Measurements from ENCODE around the gene IGIP.
A peak's percentile ranks its signal among the peaks of the same experiment; 100 is the strongest.

IGIP gene

DNA sequence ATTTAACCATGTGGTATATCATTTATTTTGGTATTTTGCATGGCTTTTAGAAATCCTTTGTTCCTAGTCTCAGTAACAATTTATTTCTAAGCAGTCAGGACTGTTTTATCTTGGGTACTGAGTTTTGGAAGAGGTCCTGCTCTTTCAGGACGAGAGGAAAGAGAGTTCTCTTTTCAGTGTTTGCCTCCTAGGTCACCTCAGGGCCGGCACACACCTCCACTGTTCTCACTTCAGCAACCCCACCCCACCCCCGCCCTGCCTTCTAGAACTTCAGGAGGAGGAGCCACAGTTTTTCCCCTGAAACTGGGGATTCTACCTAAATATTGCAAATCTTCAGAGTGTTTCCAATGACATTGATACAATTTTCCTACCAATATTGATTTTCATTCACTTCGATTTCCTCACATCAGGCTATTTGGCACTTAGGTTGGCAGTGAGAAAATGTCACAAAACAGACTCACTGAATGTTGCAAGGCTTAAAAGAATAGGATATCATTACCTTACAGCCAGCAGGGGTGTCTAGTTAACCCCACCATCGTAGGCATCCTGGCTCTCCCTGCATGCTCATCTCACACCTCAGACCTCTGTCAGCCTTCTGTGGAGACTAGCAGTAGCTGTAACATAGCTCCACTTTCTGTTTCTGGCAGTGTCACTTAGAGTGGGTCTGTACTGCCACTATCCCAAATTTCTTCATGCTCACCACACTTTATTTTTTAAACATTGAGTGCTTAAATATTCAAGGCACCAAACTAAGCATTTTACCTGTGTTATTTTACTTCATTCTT lies 5.4 kb downstream of the IGIP start:
- Histone ChIP-seq H3K36me3 (ENCODE audit: low read depth) (no peaks in the 10 kb centered on the region), H3K27me3 (ENCODE audit: insufficient read depth, poor library complexity, severe bottlenecking) (no peaks in the 10 kb centered on the region), H3K27ac (ENCODE audit: poor library complexity, severe bottlenecking) (peak overlapping the region; percentile 80), H3K4me3 (ENCODE audit: severe bottlenecking) (no peak overlapping the region), H3K9me3 (ENCODE audit: severe bottlenecking) (no peaks in the 10 kb centered on the region), H3K4me1 (ENCODE audit: insufficient read depth, poor library complexity, severe bottlenecking) (peaks cover 20% of the 10 kb centered on the region)
- DNase-seq (ENCODE audit: low spot score) (peak; percentile 9), ATAC-seq (ENCODE audit: low read depth) (no peak)
- TF ChIP-seq, protein P1, sequence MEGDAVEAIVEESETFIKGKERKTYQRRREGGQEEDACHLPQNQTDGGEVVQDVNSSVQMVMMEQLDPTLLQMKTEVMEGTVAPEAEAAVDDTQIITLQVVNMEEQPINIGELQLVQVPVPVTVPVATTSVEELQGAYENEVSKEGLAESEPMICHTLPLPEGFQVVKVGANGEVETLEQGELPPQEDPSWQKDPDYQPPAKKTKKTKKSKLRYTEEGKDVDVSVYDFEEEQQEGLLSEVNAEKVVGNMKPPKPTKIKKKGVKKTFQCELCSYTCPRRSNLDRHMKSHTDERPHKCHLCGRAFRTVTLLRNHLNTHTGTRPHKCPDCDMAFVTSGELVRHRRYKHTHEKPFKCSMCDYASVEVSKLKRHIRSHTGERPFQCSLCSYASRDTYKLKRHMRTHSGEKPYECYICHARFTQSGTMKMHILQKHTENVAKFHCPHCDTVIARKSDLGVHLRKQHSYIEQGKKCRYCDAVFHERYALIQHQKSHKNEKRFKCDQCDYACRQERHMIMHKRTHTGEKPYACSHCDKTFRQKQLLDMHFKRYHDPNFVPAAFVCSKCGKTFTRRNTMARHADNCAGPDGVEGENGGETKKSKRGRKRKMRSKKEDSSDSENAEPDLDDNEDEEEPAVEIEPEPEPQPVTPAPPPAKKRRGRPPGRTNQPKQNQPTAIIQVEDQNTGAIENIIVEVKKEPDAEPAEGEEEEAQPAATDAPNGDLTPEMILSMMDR (IDR thresholded peaks at IDR 0.05; ENCODE audit: poor library complexity, severe bottlenecking), result no peak

DNA sequence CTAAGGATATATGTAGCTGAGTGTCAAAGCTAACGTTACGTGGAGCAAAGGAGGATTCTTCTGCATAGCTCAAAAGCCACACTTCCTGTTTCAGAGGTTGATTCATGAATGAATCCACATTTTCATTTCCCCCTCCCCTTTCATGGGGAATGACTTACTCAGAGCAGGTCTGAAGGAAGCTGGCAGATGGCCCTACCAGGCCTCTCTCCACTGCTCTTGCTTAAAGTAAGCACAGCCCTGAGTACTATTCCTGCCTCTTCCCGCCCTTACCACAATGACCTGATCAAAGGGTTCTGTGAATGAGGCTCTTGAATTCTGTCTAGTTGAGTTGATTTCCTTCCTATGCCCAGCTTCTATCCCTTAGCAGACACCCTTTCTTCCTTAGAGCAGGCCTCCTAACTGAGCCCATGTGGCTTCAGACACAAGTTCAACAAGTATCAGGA lies 6.3 kb downstream of the IGIP start:
- peak overlapping the region; percentile 80 for H3K27ac ChIP-seq (ENCODE audit: poor library complexity, severe bottlenecking)
- H3K4me1 ChIP-seq (ENCODE audit: insufficient read depth, poor library complexity, severe bottlenecking), result peaks cover 20% of the 10 kb centered on the region
- TF ChIP-seq, protein P1 (IDR thresholded peaks at IDR 0.05; ENCODE audit: poor library complexity, severe bottlenecking), result no peak
- DNase-seq (ENCODE audit: low spot score) (peak; percentile 84), ATAC-seq (ENCODE audit: low read depth) (peak; percentile 98)
- no peaks in the 10 kb centered on the region for H3K9me3 ChIP-seq (ENCODE audit: severe bottlenecking)
- H3K27me3 ChIP-seq (ENCODE audit: insufficient read depth, poor library complexity, severe bottlenecking), result no peaks in the 10 kb centered on the region
- no peak overlapping the region for H3K4me3 ChIP-seq (ENCODE audit: severe bottlenecking)
- no peaks in the 10 kb centered on the region for H3K36me3 ChIP-seq (ENCODE audit: low read depth)

DNA sequence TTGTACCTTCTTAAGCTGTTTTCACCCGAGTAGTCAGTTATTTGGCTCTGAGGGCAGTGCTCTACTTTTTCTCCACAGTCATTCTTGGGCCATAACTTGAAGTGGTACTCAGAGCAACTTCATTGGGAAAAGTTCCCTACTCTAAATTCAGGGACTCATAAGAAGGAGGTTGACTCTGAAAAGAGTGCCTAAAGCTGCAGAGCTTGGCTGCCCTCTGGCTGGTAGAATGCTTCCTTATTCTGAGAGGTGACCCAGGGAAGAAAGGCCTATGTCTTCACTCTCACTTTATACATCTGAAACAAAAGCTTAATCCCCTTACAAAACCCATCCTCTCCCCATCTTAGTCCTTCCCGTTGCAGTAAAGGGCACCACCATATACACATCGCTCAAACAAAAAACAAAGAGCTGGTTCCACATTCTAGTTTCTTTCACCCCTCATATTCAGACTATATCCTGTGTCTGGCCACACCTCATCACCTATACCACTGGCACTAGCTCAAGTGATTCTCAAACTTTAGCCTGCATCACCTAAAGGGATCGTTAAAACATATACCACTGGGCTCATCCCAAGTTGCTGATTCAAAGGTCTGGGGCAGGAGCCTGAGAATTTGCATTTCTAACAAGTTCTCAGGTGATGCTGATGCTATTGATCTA lies 7.9 kb downstream of the IGIP start:
- H3K9me3 ChIP-seq (ENCODE audit: severe bottlenecking), result no peaks in the 10 kb centered on the region
- H3K27ac ChIP-seq (ENCODE audit: poor library complexity, severe bottlenecking), result no peak overlapping the region
- TF ChIP-seq, protein P1 (IDR thresholded peaks at IDR 0.05; ENCODE audit: poor library complexity, severe bottlenecking), result no peak
- ATAC-seq (ENCODE audit: low read depth), result no peak
- H3K4me1 ChIP-seq (ENCODE audit: insufficient read depth, poor library complexity, severe bottlenecking), result peaks cover 20% of the 10 kb centered on the region
- no peak for DNase-seq (ENCODE audit: low spot score)
- no peaks in the 10 kb centered on the region for H3K27me3 ChIP-seq (ENCODE audit: insufficient read depth, poor library complexity, severe bottlenecking)
- no peaks in the 10 kb centered on the region for H3K36me3 ChIP-seq (ENCODE audit: low read depth)
- no peak overlapping the region for H3K4me3 ChIP-seq (ENCODE audit: severe bottlenecking)

DNA sequence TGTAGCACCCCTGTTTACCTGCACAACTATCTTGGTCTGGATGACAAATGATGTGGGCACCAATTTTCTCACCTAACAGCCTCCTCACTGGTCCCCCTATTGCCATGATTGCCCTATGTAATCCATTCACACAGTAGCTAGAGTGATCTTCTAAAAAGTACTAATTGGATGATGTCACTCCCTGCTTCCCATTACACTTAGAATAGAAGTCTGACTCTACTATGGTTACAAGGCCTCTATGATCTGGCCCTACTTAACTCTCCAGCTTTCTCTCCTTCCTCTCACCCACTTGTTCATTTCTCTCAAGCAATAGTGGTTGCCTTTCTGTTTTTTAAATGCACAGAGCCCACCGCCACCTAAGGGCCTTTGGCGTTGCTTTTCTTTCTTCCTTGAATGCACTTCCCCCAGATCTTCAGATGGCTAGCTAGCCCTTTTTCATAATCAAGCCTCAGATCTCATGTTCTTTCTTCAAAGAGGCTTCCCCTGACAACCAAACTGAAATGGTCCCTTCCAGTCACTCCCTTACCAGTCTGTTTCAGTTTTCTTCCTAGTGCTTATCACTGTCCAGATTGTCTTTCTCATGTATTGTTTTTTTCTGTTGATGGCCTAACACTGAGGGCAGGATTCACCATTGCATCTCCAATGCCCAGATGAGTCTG lies 8.7 kb downstream of the IGIP start:
- DNase-seq (ENCODE audit: low spot score) (no peak), ATAC-seq (ENCODE audit: low read depth) (no peak)
- Histone ChIP-seq H3K27ac (ENCODE audit: poor library complexity, severe bottlenecking) (no peak overlapping the region), H3K4me1 (ENCODE audit: insufficient read depth, poor library complexity, severe bottlenecking) (peaks cover 20% of the 10 kb centered on the region), H3K9me3 (ENCODE audit: severe bottlenecking) (no peaks in the 10 kb centered on the region), H3K4me3 (ENCODE audit: severe bottlenecking) (no peak overlapping the region), H3K36me3 (ENCODE audit: low read depth) (no peaks in the 10 kb centered on the region), H3K27me3 (ENCODE audit: insufficient read depth, poor library complexity, severe bottlenecking) (no peaks in the 10 kb centered on the region)
- TF ChIP-seq, protein P1 (IDR thresholded peaks at IDR 0.05; ENCODE audit: poor library complexity, severe bottlenecking), result no peak

Measured in RWPE2 (cell line).